ENCODE results near the gene ITPR3.

ITPR3 gene

DNA sequence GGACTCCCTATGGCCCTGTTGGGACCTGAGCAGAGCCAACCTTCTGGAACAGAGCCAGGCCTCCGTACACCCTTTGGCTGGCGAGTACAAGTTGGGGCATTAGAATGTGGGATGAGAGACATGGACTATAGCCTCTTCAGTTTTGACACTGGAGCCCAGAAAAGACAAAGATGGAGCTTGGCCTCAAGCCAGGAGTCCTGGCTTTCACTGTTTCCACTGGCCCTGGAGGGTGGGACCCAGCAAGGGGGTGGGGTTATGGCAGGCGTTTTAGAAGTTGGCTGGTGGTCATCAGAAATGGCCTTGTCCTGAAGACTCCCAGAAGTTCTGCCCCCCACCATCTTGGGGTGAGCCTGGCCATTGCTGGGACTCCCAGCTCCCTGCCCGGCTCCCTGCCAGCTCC, 21.8 kb downstream of the ITPR3 start:
- no peak for TF ChIP-seq CTCF (IDR thresholded peaks at IDR 0.05; ENCODE audit: insufficient read depth, low read depth, low read length, missing control alignments)
- no peak for DNase-seq (ENCODE audit: low read depth)
- H3K4me3 ChIP-seq (ENCODE audit: low read length): no peak overlapping the region

DNA sequence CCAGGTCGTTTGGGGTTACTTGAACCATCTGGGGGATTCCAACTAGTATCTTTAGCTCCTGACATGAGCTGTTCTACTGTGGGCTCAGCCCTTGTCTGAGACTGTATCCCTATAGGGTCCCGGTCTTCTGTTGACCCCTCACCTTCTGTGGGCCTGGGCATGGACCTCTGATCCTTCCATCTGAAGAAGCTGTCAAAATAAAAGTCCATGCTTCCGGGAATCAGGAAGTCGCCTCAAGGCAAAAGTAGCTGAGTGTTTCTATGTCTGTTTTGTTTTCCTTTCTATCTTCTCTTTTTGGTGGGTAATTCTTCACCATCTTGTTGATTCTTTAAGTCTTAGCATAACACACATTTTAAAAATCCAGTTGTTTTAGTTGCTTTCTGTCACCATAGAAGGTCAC, 30.3 kb downstream of the ITPR3 start:
- no peak for TF ChIP-seq CTCF (IDR thresholded peaks at IDR 0.05; ENCODE audit: insufficient read depth, low read depth, low read length, missing control alignments)

GRCh38 chr6:33652002-33652401, 30.9 kb downstream of the ITPR3 start:
- no peak for TF ChIP-seq CTCF (IDR thresholded peaks at IDR 0.05; ENCODE audit: insufficient read depth, low read depth, low read length, missing control alignments)
- no peak overlapping the region for H3K4me3 ChIP-seq (ENCODE audit: low read length)
- DNase-seq (ENCODE audit: low read depth): no peak

More for the DNA sequence above, 30.3 kb downstream of the ITPR3 start:
- DNase-seq (ENCODE audit: low read depth): no peak
- H3K4me3 ChIP-seq (ENCODE audit: low read length): no peak overlapping the region

GRCh38 chr6:33654831-33655554, 33.9 kb downstream of the ITPR3 start:
- no peak for TF ChIP-seq CTCF (IDR thresholded peaks at IDR 0.05; ENCODE audit: insufficient read depth, low read depth, low read length, missing control alignments)
- no peak overlapping the region for H3K4me3 ChIP-seq (ENCODE audit: low read length)
- DNase-seq (ENCODE audit: low read depth): no peak

- TF ChIP-seq CTCF (IDR thresholded peaks at IDR 0.05; ENCODE audit: insufficient read depth, low read depth, low read length, missing control alignments): no peak
- no peak overlapping the region for H3K4me3 ChIP-seq (ENCODE audit: low read length)
- DNase-seq (ENCODE audit: low read depth): no peak
These were observed 35.7 kb downstream of the ITPR3 start for GRCh38 chr6:33656844-33657243.

- no peak overlapping the region for H3K4me3 ChIP-seq (ENCODE audit: low read length)
- TF ChIP-seq CTCF (IDR thresholded peaks at IDR 0.05; ENCODE audit: insufficient read depth, low read depth, low read length, missing control alignments): no peak
- DNase-seq (ENCODE audit: low read depth): no peak
These were observed 38.0 kb downstream of the ITPR3 start for GRCh38 chr6:33658982-33659689.
